GM12873 (cell line): Measurements from ENCODE around the gene VSNL1.

Experiments
- CTCF ChIP-seq: IDR thresholded peaks from 2 replicates; pipeline ENCODE4 v1.5.1; 2012; ENCODE audit warnings: low read depth, mild to moderate bottlenecking, moderate library complexity, low read length, control low read depth; ENCODE audit not compliant: insufficient read depth; ENCODE audit errors: missing control alignments

Gene VSNL1

GRCh38 chr2:17660219-17660618 is 119.7 kb downstream of the VSNL1 start:
- no peak for TF ChIP-seq CTCF

- TF ChIP-seq CTCF: no peak
These were observed 121.0 kb downstream of the VSNL1 start for GRCh38 chr2:17661460-17661859.

GRCh38 chr2:17662723-17663122 is 122.2 kb downstream of the VSNL1 start:
- TF ChIP-seq CTCF: no peak

- TF ChIP-seq CTCF: no peak
These were observed 124.0 kb downstream of the VSNL1 start for GRCh38 chr2:17664534-17664933.

GRCh38 chr2:17667898-17668297 is 127.4 kb downstream of the VSNL1 start:
- no peak for TF ChIP-seq CTCF

- TF ChIP-seq CTCF: no peak
These were observed 132.3 kb downstream of the VSNL1 start for GRCh38 chr2:17672583-17673317.

- no peak for TF ChIP-seq CTCF
These were observed 134.3 kb downstream of the VSNL1 start for GRCh38 chr2:17674817-17675216.
